Memory B cell (primary cell): Measurements from ENCODE around the gene ROR2.

Experiments
- ATAC-seq: fragments of 150-1000 bp; cut with Tn5 transposase; 2 replicates; pipeline ENCODE4 v1.10.0; 2021; ENCODE audit warnings: low read depth, mild to moderate bottlenecking, moderate library complexity
- DNase-seq, 2 donors: peaks; one replicate each; pipeline ENCODE4 v3.0.0; 2022; ENCODE audit warnings: low spot score in 2 of 2
- H3K27ac Mint-ChIP-seq: one replicate; pipeline ENCODE4 v1.8.0; 2022; ENCODE audit warnings: mild to moderate bottlenecking, moderate library complexity, mixed read lengths
- H3K27me3 Mint-ChIP-seq: one replicate; pipeline ENCODE4 v1.8.0; 2022; ENCODE audit warnings: mixed read lengths
- H3K36me3 Mint-ChIP-seq: one replicate; pipeline ENCODE4 v1.8.0; 2022; ENCODE audit warnings: mild to moderate bottlenecking, mixed read lengths
- H3K4me1 Mint-ChIP-seq: one replicate; pipeline ENCODE4 v1.8.0; 2022; ENCODE audit warnings: mixed read lengths
- H3K4me3 Mint-ChIP-seq: one replicate; pipeline ENCODE4 v1.8.0; 2022; ENCODE audit warnings: mild to moderate bottlenecking, moderate library complexity, mixed read lengths
- H3K9me3 Mint-ChIP-seq: one replicate; pipeline ENCODE4 v1.8.0; 2022; ENCODE audit warnings: mixed read lengths

ROR2 gene

DNA sequence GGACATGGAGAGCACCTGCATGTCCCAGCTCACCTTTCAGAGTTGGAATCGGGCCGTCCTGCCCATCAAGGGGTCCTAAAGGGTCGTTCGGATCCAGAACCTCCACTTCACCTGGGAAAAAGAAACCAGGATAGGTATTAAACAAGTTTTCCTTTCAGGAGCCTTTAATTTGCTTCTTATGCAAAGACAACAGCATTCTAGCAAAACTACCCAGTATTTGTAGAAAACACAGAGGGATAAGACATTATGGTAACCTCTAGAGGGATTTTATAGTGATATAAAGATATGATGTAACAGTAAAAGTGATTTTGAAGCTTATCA is 174.4 kb downstream of the ROR2 start:
- Mint-ChIP-seq H3K9me3 (no peaks in the 10 kb centered on the region), H3K27me3 (peaks cover 21% of the 10 kb centered on the region), H3K27ac (no peak overlapping the region), H3K4me1 (no peaks in the 10 kb centered on the region), H3K36me3 (no peaks in the 10 kb centered on the region), H3K4me3 (no peak overlapping the region)
- no peak for ATAC-seq
- no peak for DNase-seq

DNA sequence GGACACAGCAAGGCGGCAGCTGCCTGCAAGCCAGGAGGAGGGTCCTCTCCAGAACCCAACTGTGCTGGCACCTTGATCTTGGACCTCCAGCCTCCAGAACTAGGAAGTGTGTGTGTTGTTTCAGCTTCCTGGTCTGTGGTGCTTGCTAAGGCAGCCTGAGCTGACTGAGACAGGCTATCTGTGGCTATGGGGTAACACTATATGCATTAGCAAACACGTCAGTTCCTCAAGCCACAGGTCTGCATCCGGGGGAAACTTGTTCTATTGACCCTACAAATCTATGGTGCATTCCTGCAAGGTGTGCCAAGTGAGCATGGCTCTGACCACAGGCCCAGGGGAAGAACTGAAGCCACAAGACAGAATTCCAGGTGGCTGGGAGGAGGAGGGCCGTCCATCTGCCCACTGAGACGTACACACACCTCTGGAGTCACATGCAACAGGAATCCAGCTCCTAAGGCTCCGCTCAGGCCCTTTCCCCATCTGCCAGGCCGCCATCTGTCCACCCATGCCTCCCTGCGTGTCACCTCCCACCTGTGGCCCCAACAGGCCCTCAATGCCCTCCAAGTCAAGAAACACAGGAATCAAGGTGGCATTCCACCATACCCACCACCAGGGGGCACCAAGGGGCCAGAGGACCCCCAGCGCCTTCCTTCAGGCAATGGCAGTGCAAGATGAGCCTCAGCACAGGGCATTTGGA is 174.9 kb downstream of the ROR2 start:
- peak; percentile 56 for ATAC-seq
- Mint-ChIP-seq H3K4me1 (no peaks in the 10 kb centered on the region), H3K27ac (no peak overlapping the region), H3K27me3 (peaks cover 21% of the 10 kb centered on the region), H3K36me3 (no peaks in the 10 kb centered on the region), H3K9me3 (no peaks in the 10 kb centered on the region), H3K4me3 (no peak overlapping the region)
- peak; percentile 48 to 60 for DNase-seq

DNA sequence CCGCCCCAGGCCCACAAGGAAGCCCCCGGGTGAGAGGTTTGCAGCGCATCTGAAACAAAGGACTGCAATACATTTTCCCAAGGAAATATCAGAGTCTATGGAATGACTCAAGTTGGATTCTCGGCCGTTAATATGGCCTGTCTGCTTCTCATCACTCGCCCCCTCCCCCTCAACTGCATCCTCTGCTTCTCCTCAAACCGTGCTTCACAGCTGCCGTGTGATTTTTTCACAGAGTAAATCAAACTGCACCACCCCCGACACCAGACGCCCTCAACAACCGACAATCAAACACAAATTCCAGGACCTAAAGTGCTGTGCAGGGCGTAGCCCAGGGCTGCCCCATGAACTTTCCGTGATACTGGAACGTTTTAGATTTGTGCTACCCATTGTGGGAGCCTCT is 176.9 kb downstream of the ROR2 start:
- Mint-ChIP-seq H3K4me1 (no peaks in the 10 kb centered on the region), H3K36me3 (no peaks in the 10 kb centered on the region), H3K27ac (no peak overlapping the region), H3K27me3 (peaks cover 17% of the 10 kb centered on the region), H3K9me3 (no peaks in the 10 kb centered on the region), H3K4me3 (no peak overlapping the region)
- ATAC-seq (no peak), DNase-seq (no peak)

DNA sequence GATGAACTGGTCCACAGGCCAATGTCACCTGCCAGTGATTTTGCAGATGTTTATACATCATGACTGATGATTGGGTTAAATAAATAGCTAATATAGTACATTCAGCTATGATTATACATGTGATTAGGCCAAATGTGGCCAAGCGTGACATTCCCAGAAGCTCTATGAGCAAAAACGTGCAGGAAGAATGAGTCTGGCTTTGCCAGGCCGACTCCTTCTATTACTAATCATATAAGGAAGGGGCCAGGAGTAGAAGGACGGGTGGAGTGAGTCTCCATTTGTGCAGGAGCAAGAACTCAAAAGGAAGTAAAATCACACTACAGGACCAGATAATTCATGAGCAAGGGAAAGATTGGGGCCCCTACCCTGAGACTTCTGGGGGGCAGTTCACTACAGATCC is 178.2 kb downstream of the ROR2 start:
- DNase-seq (no peak), ATAC-seq (no peak)
- no peaks in the 10 kb centered on the region for H3K9me3 Mint-ChIP-seq
- H3K4me1 Mint-ChIP-seq = no peaks in the 10 kb centered on the region
- H3K4me3 Mint-ChIP-seq = no peak overlapping the region
- no peak overlapping the region for H3K27ac Mint-ChIP-seq
- no peaks in the 10 kb centered on the region for H3K36me3 Mint-ChIP-seq
- H3K27me3 Mint-ChIP-seq = peaks cover 25% of the 10 kb centered on the region

DNA sequence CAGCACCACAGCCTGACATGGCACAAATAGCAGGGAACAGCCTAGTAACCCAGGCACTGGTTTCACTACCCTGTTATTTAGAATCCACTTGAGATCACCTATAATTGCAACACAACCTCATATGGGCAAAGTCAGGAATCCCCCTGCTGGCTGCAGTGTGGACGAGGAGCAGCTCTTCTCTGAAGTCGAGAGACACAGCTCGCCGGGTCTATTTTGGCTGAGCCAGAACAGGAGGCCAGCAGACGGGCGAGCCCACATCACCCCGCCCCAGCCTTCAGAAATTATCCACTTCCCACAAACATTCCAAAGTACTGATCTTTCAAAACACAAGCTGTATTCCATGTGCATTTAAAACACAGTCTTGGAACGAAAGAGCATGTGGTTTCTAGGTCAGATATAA is 179.0 kb downstream of the ROR2 start:
- no peak for ATAC-seq
- Mint-ChIP-seq H3K36me3 (no peaks in the 10 kb centered on the region), H3K4me1 (no peaks in the 10 kb centered on the region), H3K4me3 (no peak overlapping the region), H3K27me3 (peaks cover 26% of the 10 kb centered on the region), H3K9me3 (no peaks in the 10 kb centered on the region), H3K27ac (no peak overlapping the region)
- no peak for DNase-seq

DNA sequence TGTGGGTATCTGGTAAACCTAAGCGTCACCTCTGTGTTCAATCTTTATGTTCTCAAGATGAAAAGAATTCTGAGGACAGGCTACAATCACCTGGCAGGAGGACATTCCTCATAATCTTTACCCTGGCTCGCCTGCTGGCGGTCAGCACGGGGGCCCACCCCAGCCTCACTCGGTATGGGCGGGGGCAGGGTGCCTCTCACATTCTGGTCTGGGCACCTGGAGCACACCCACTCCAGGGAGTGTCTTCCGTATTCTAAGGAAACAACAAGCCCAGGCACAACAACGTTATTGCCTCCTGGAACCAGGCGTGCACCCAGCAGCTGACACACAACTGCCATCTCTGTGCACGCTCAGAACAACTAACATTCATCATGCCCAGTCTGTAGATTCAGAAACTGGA is 179.8 kb downstream of the ROR2 start:
- H3K9me3 Mint-ChIP-seq = no peaks in the 10 kb centered on the region
- DNase-seq (no peak), ATAC-seq (no peak)
- no peaks in the 10 kb centered on the region for H3K36me3 Mint-ChIP-seq
- H3K4me1 Mint-ChIP-seq = no peaks in the 10 kb centered on the region
- H3K27ac Mint-ChIP-seq = no peak overlapping the region
- H3K4me3 Mint-ChIP-seq = no peak overlapping the region
- H3K27me3 Mint-ChIP-seq = peaks cover 27% of the 10 kb centered on the region

DNA sequence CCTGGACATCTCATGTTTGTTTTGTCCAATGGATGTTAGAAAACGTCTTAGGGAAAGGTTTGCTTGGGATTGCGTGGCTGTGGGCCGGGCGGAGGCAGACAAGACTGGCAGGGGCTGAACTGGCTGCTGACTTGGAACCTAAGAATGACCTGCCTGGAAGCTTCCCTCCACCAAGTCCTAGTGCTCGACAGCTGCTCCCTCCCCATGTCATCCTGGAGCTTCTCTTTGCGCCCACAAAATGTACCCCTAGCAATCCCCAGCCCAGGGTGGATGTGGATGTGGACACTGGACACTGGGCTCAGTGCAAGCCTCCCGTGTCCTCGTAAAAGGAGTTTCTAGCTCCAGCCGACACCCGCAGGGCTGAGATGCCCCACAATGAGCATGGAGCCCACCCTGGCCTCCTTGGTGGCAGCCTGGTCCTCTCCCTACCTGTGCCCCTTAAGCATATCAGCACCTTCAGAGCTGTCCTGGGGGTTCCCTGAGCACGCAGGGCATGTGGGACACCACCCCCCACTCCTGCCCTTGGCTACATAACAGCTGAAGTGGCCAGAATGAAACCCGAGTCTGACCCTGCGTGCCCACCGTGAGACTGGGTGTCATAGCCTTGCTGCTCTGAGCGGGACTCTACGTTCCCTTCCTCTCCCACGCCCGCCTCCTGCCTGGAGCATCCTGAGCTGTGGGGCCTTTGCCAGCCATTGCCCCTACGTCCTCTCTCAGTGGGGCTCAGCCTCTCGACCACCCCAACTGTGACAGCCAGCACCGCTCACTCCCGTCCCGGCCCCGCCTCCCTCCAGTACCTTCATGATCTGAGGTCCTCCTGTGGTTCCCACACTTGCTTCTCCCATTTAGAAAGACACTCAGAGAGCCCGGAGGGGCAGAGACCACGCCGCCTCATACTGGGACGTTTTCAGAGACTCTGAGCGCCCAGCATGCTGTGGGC is 180.8 kb downstream of the ROR2 start:
- no peaks in the 10 kb centered on the region for H3K4me1 Mint-ChIP-seq

DNA sequence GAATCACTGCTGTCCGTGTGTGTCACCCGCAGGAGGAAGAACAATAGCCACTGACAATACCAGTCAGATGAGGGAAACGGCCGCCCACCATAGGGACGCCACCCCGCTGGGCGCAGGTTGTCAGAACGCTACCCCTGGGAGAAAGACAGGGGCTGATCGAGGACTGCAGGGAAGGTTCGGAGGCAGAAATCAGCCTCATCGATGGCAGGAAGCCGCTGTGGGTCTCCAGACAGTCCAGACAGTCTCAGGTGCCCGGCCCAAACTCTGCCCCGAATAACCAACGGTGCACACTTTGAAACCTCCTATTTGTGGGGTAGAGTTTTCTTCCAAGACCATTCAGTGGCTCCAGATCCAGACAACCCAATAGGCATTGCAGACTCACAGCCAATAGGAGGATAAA is 181.5 kb downstream of the ROR2 start:
- Mint-ChIP-seq H3K4me1 (no peaks in the 10 kb centered on the region), H3K9me3 (peaks cover 7% of the 10 kb centered on the region), H3K27ac (no peak overlapping the region), H3K4me3 (no peak overlapping the region), H3K27me3 (peaks cover 26% of the 10 kb centered on the region), H3K36me3 (no peaks in the 10 kb centered on the region)
- DNase-seq = no peak
- no peak for ATAC-seq

More for the DNA sequence above, 180.8 kb downstream of the ROR2 start:
- no peak for ATAC-seq
- H3K27me3 Mint-ChIP-seq = peaks cover 29% of the 10 kb centered on the region
- peaks cover 6% of the 10 kb centered on the region for H3K9me3 Mint-ChIP-seq
- H3K36me3 Mint-ChIP-seq = no peaks in the 10 kb centered on the region
- no peak overlapping the region for H3K27ac Mint-ChIP-seq
- no peak for DNase-seq
- no peak overlapping the region for H3K4me3 Mint-ChIP-seq

DNA sequence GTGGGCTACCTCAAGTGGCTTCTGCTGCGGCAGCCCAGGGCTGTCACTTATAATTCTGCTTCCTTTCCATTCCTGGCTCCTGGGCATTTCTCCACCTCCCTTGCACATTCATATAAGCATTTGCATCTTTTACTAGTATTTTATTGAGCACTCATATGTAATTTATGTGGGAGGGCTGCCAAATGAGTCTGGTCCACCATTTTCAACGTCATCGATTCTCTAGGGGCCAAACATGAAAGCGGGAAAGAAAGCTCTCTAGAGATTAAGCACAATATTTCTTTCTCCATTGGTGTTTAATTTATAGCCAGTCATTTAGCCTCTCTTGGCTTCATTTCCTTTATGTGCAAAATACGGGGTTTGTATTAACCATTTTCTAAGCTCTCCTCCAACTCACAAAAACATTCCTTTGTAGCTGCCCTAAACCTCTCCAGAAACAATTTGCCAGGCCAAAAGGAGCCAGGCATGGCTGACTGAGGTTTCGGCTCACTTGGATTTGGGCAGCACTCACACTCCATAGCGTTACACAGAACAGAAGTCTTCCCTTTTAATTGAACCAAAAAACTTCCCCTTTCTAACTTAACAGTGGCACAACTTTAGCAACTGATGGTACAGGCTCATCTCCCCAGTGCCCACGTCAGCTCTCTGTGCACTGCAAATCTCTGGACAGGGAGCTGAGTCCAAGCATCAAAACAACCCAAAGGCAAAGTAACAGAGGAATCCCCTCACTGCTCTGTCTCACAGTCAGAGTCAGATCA is 183.5 kb downstream of the ROR2 start:
- DNase-seq (no peak), ATAC-seq (no peak)
- Mint-ChIP-seq H3K4me3 (no peak overlapping the region), H3K27me3 (peaks cover 25% of the 10 kb centered on the region), H3K36me3 (peaks cover 3% of the 10 kb centered on the region), H3K9me3 (peaks cover 13% of the 10 kb centered on the region), H3K4me1 (no peaks in the 10 kb centered on the region), H3K27ac (no peak overlapping the region)

DNA sequence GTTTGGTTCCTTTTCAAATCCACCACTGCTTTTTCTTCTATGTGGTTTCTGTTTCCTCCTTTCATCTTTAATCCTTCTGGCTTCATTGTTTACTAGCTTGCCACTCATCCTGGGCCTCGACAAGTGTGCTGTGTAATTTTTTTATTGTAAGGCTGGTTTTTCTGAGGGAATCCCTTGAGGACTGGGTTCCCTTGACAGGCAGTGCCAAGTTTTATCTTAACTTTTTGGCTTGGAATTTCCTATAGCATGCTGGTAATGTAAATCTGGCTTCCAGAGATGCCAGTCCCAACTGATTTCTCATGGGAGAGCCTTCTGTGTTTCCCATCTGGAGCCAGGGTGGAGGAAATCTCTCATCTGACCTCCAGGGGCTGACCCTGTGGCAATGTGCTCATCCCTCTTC is 184.7 kb downstream of the ROR2 start:
- no peaks in the 10 kb centered on the region for H3K4me1 Mint-ChIP-seq
- H3K36me3 Mint-ChIP-seq = peaks cover 3% of the 10 kb centered on the region
- ATAC-seq = no peak
- H3K27ac Mint-ChIP-seq = no peak overlapping the region
- peaks cover 25% of the 10 kb centered on the region for H3K27me3 Mint-ChIP-seq
- H3K4me3 Mint-ChIP-seq = no peak overlapping the region
- H3K9me3 Mint-ChIP-seq = peaks cover 13% of the 10 kb centered on the region
- DNase-seq = no peak

DNA sequence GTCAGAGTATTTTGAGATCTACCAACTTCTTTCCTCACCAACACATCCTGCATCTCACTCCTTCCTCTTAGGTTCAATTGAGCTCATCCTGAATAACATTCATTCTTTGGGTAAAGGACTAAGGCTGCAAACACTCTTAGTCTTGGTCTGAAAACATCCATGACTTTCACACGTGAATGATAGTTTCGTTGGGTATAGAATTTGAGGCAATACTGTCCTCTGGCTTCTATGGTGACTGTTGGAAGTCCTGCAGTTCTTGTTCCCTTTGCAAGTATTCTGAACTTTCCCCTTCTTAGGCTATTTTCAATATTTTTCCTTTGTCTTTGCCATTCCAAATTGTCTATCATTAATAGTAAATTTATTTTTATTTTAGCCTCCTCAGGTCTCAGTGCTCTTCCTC is 185.4 kb downstream of the ROR2 start:
- no peaks in the 10 kb centered on the region for H3K4me1 Mint-ChIP-seq
- H3K9me3 Mint-ChIP-seq = peaks cover 13% of the 10 kb centered on the region
- ATAC-seq (no peak), DNase-seq (no peak)
- peaks cover 3% of the 10 kb centered on the region for H3K36me3 Mint-ChIP-seq
- H3K4me3 Mint-ChIP-seq = no peak overlapping the region
- H3K27me3 Mint-ChIP-seq = peaks cover 25% of the 10 kb centered on the region
- H3K27ac Mint-ChIP-seq = no peak overlapping the region

DNA sequence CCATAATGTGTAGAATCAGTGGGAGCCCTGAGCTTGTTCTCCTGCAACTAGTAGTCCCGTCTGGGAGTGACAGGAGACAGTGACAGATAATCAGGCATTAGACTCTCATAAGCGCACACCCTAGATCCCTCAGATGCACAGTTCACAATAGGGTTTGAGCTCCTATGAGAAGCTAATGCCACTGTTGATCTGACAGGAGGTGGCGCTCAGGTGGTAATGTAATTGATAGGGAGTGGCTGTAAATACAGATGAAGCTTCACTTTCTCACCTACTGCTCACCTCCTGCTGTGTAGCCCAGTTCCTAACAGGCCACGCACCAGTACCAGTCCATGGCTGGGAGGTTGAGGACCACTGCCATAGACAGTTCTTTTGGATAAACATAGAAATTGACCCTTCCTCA is 188.7 kb downstream of the ROR2 start:
- Mint-ChIP-seq H3K4me3 (no peak overlapping the region), H3K36me3 (peaks cover 3% of the 10 kb centered on the region), H3K27me3 (peaks cover 21% of the 10 kb centered on the region), H3K4me1 (peaks cover 4% of the 10 kb centered on the region), H3K27ac (no peak overlapping the region), H3K9me3 (peaks cover 13% of the 10 kb centered on the region)
- DNase-seq (no peak), ATAC-seq (no peak)

DNA sequence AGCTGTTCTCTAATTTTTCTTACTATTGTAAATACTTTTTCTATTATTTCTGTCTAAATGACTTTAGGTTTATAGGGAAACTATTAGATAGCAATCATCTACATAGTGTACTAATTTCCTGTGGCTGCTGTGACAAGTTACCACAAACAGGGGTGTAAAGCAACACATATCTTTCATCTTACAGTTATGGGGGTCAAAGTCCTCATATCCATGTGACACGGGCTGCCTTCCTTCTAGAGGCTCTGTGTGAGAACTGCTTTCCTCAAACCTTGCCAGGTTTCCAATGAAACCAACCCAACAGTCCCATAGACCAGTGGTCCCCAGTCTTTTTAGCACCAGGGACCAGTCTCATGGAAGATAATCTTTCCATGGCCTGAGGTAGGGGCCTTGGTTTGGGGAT is 189.1 kb downstream of the ROR2 start:
- peaks cover 13% of the 10 kb centered on the region for H3K9me3 Mint-ChIP-seq
- H3K27ac Mint-ChIP-seq = no peak overlapping the region
- H3K36me3 Mint-ChIP-seq = peaks cover 3% of the 10 kb centered on the region
- H3K4me1 Mint-ChIP-seq = peaks cover 4% of the 10 kb centered on the region
- ATAC-seq (no peak), DNase-seq (no peak)
- no peak overlapping the region for H3K4me3 Mint-ChIP-seq
- H3K27me3 Mint-ChIP-seq = peaks cover 18% of the 10 kb centered on the region

DNA sequence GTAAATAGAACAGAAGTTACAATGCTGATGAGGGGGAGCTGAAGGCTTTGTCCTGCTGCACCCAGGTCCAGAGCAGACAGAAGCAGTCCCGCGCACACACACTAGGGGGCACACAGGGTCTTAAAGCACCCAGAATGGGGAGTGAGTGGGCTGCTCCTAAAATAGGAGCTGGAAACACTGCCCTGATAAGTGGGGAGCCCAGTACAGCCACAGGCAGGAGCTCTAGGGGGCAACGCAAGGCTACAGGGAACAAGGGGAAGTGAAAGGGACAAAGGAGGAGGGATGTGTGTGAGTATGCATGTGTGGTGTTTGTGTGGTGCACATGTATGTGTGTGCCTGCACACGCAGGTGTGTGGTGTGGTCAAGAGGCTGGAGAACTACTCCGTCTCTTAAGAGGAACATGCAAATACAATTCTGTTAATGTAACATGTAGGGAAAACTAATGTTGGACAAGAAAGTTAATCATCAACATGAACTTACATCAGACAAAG is 191.5 kb downstream of the ROR2 start:
- no peak overlapping the region for H3K27ac Mint-ChIP-seq
- no peak for DNase-seq
- H3K4me1 Mint-ChIP-seq = peaks cover 4% of the 10 kb centered on the region
- peaks cover 3% of the 10 kb centered on the region for H3K36me3 Mint-ChIP-seq
- ATAC-seq = peak; percentile 38
- H3K4me3 Mint-ChIP-seq = no peak overlapping the region
- H3K27me3 Mint-ChIP-seq = peaks cover 11% of the 10 kb centered on the region
- peaks cover 6% of the 10 kb centered on the region for H3K9me3 Mint-ChIP-seq
